Measurements from ENCODE around the gene CARMIL1.
"Not testable (repeated sequence)": the region's sequence is repeated elsewhere in the genome, so short reads cannot be mapped to it uniquely, and the experiment has no call there.

The CARMIL1 gene

GRCh38 chr6:25371037-25371347, 91.8 kb downstream of the CARMIL1 start:
- Histone ChIP-seq H3K4me3 (ENCODE audit: low read length) (no peak overlapping the region), H3K9me3 (ENCODE audit: control insufficient read depth, low read length) (peaks cover 5% of the 10 kb centered on the region), H3K36me3 (ENCODE audit: control insufficient read depth, insufficient read depth, low read length, severe bottlenecking) (no peaks in the 10 kb centered on the region), H3K27me3 (replicated peaks; ENCODE audit: control insufficient read depth, insufficient read depth, low read length) (no peaks in the 10 kb centered on the region), H3K4me1 (ENCODE audit: control insufficient read depth, insufficient read depth, low read length) (peaks cover 43% of the 10 kb centered on the region), H3K9ac (ENCODE audit: low read length) (no peak overlapping the region)
- no peak for DNase-seq (ENCODE audit: low read depth)

GRCh38 chr6:25375125-25375524, 96.0 kb downstream of the CARMIL1 start:
- H3K4me1 ChIP-seq (ENCODE audit: control insufficient read depth, insufficient read depth, low read length): peaks cover 2% of the 10 kb centered on the region
- H3K9me3 ChIP-seq (ENCODE audit: control insufficient read depth, low read length): peaks cover 5% of the 10 kb centered on the region
- no peak overlapping the region for H3K9ac ChIP-seq (ENCODE audit: low read length)
- H3K27me3 ChIP-seq (replicated peaks; ENCODE audit: control insufficient read depth, insufficient read depth, low read length): no peaks in the 10 kb centered on the region
- H3K36me3 ChIP-seq (ENCODE audit: control insufficient read depth, insufficient read depth, low read length, severe bottlenecking): no peaks in the 10 kb centered on the region
- DNase-seq (ENCODE audit: low read depth): no peak
- no peak overlapping the region for H3K4me3 ChIP-seq (ENCODE audit: low read length)

- Histone ChIP-seq H3K9ac (ENCODE audit: low read length) (no peak overlapping the region), H3K9me3 (ENCODE audit: control insufficient read depth, low read length) (peaks cover 5% of the 10 kb centered on the region), H3K4me3 (ENCODE audit: low read length) (no peak overlapping the region), H3K36me3 (ENCODE audit: control insufficient read depth, insufficient read depth, low read length, severe bottlenecking) (no peaks in the 10 kb centered on the region), H3K4me1 (ENCODE audit: control insufficient read depth, insufficient read depth, low read length) (peaks cover 4% of the 10 kb centered on the region), H3K27me3 (replicated peaks; ENCODE audit: control insufficient read depth, insufficient read depth, low read length) (no peaks in the 10 kb centered on the region)
- no peak for DNase-seq (ENCODE audit: low read depth)
Measured at GRCh38 chr6:25377664-25378063, 98.5 kb downstream of the CARMIL1 start.

- H3K9me3 ChIP-seq (ENCODE audit: control insufficient read depth, low read length): no peaks in the 10 kb centered on the region
- H3K9ac ChIP-seq (ENCODE audit: low read length): no peak overlapping the region
- peaks cover 4% of the 10 kb centered on the region for H3K4me1 ChIP-seq (ENCODE audit: control insufficient read depth, insufficient read depth, low read length)
- no peak for DNase-seq (ENCODE audit: low read depth)
- no peaks in the 10 kb centered on the region for H3K36me3 ChIP-seq (ENCODE audit: control insufficient read depth, insufficient read depth, low read length, severe bottlenecking)
- H3K27me3 ChIP-seq (replicated peaks; ENCODE audit: control insufficient read depth, insufficient read depth, low read length): no peaks in the 10 kb centered on the region
- H3K4me3 ChIP-seq (ENCODE audit: low read length): no peak overlapping the region
Measured at GRCh38 chr6:25381077-25381476, 101.9 kb downstream of the CARMIL1 start.

- H3K36me3 ChIP-seq (ENCODE audit: control insufficient read depth, insufficient read depth, low read length, severe bottlenecking); H3K27me3 ChIP-seq (replicated peaks; ENCODE audit: control insufficient read depth, insufficient read depth, low read length); H3K4me1 ChIP-seq (ENCODE audit: control insufficient read depth, insufficient read depth, low read length); H3K9ac ChIP-seq (ENCODE audit: low read length); DNase-seq (ENCODE audit: low read depth); H3K4me3 ChIP-seq (ENCODE audit: low read length); H3K9me3 ChIP-seq (ENCODE audit: control insufficient read depth, low read length): not testable (repeated sequence)
Measured at GRCh38 chr6:25382476-25382875, 103.3 kb downstream of the CARMIL1 start.

GRCh38 chr6:25384234-25384633, 105.1 kb downstream of the CARMIL1 start:
- no peaks in the 10 kb centered on the region for H3K9me3 ChIP-seq (ENCODE audit: control insufficient read depth, low read length)
- DNase-seq (ENCODE audit: low read depth): no peak
- H3K4me3 ChIP-seq (ENCODE audit: low read length): no peak overlapping the region
- H3K27me3 ChIP-seq (replicated peaks; ENCODE audit: control insufficient read depth, insufficient read depth, low read length): no peaks in the 10 kb centered on the region
- H3K36me3 ChIP-seq (ENCODE audit: control insufficient read depth, insufficient read depth, low read length, severe bottlenecking): no peaks in the 10 kb centered on the region
- H3K4me1 ChIP-seq (ENCODE audit: control insufficient read depth, insufficient read depth, low read length): peaks cover 10% of the 10 kb centered on the region
- no peak overlapping the region for H3K9ac ChIP-seq (ENCODE audit: low read length)

- no peaks in the 10 kb centered on the region for H3K9me3 ChIP-seq (ENCODE audit: control insufficient read depth, low read length)
- H3K4me3 ChIP-seq (ENCODE audit: low read length): no peak overlapping the region
- DNase-seq (ENCODE audit: low read depth): no peak
Measured at GRCh38 chr6:25384967-25385366, 105.8 kb downstream of the CARMIL1 start.

GRCh38 chr6:25387483-25387882, 108.3 kb downstream of the CARMIL1 start:
- H3K4me1 ChIP-seq (ENCODE audit: control insufficient read depth, insufficient read depth, low read length): peaks cover 17% of the 10 kb centered on the region
- no peak for DNase-seq (ENCODE audit: low read depth)
- no peaks in the 10 kb centered on the region for H3K9me3 ChIP-seq (ENCODE audit: control insufficient read depth, low read length)
- no peaks in the 10 kb centered on the region for H3K27me3 ChIP-seq (replicated peaks; ENCODE audit: control insufficient read depth, insufficient read depth, low read length)
- no peak overlapping the region for H3K4me3 ChIP-seq (ENCODE audit: low read length)
- H3K9ac ChIP-seq (ENCODE audit: low read length): no peak overlapping the region
- no peaks in the 10 kb centered on the region for H3K36me3 ChIP-seq (ENCODE audit: control insufficient read depth, insufficient read depth, low read length, severe bottlenecking)

More at GRCh38 chr6:25384967-25385366, 105.8 kb downstream of the CARMIL1 start:
- H3K4me1 ChIP-seq (ENCODE audit: control insufficient read depth, insufficient read depth, low read length): peaks cover 17% of the 10 kb centered on the region
- H3K36me3 ChIP-seq (ENCODE audit: control insufficient read depth, insufficient read depth, low read length, severe bottlenecking): no peaks in the 10 kb centered on the region
- no peaks in the 10 kb centered on the region for H3K27me3 ChIP-seq (replicated peaks; ENCODE audit: control insufficient read depth, insufficient read depth, low read length)
- H3K9ac ChIP-seq (ENCODE audit: low read length): no peak overlapping the region

GRCh38 chr6:25387911-25388310, 108.7 kb downstream of the CARMIL1 start:
- no peak for DNase-seq (ENCODE audit: low read depth)
- peaks cover 21% of the 10 kb centered on the region for H3K4me1 ChIP-seq (ENCODE audit: control insufficient read depth, insufficient read depth, low read length)

GRCh38 chr6:25388776-25389175, 109.6 kb downstream of the CARMIL1 start:
- Histone ChIP-seq H3K27me3 (replicated peaks; ENCODE audit: control insufficient read depth, insufficient read depth, low read length) (no peaks in the 10 kb centered on the region), H3K4me1 (ENCODE audit: control insufficient read depth, insufficient read depth, low read length) (peaks cover 23% of the 10 kb centered on the region), H3K36me3 (ENCODE audit: control insufficient read depth, insufficient read depth, low read length, severe bottlenecking) (no peaks in the 10 kb centered on the region), H3K9me3 (ENCODE audit: control insufficient read depth, low read length) (no peaks in the 10 kb centered on the region), H3K9ac (ENCODE audit: low read length) (no peak overlapping the region), H3K4me3 (ENCODE audit: low read length) (no peak overlapping the region)
- DNase-seq (ENCODE audit: low read depth): no peak

More at GRCh38 chr6:25387911-25388310, 108.7 kb downstream of the CARMIL1 start:
- Histone ChIP-seq H3K9ac (ENCODE audit: low read length) (no peak overlapping the region), H3K27me3 (replicated peaks; ENCODE audit: control insufficient read depth, insufficient read depth, low read length) (no peaks in the 10 kb centered on the region), H3K9me3 (ENCODE audit: control insufficient read depth, low read length) (no peaks in the 10 kb centered on the region), H3K36me3 (ENCODE audit: control insufficient read depth, insufficient read depth, low read length, severe bottlenecking) (no peaks in the 10 kb centered on the region), H3K4me3 (ENCODE audit: low read length) (no peak overlapping the region)

- peak overlapping the region; percentile 30 for H3K4me3 ChIP-seq (ENCODE audit: low read length)
- H3K9ac ChIP-seq (ENCODE audit: low read length): peak overlapping the region; percentile 1
- H3K36me3 ChIP-seq (ENCODE audit: control insufficient read depth, insufficient read depth, low read length, severe bottlenecking): no peaks in the 10 kb centered on the region
- DNase-seq (ENCODE audit: low read depth): peak; percentile 29
- no peaks in the 10 kb centered on the region for H3K9me3 ChIP-seq (ENCODE audit: control insufficient read depth, low read length)
- peaks cover 30% of the 10 kb centered on the region for H3K4me1 ChIP-seq (ENCODE audit: control insufficient read depth, insufficient read depth, low read length)
- H3K27me3 ChIP-seq (replicated peaks; ENCODE audit: control insufficient read depth, insufficient read depth, low read length): no peaks in the 10 kb centered on the region
Measured at GRCh38 chr6:25389471-25389870, 110.3 kb downstream of the CARMIL1 start.

GRCh38 chr6:25392372-25392771, 113.2 kb downstream of the CARMIL1 start:
- no peaks in the 10 kb centered on the region for H3K9me3 ChIP-seq (ENCODE audit: control insufficient read depth, low read length)
- H3K9ac ChIP-seq (ENCODE audit: low read length): no peak overlapping the region
- H3K4me1 ChIP-seq (ENCODE audit: control insufficient read depth, insufficient read depth, low read length): peaks cover 31% of the 10 kb centered on the region
- H3K4me3 ChIP-seq (ENCODE audit: low read length): no peak overlapping the region
- DNase-seq (ENCODE audit: low read depth): no peak
- H3K36me3 ChIP-seq (ENCODE audit: control insufficient read depth, insufficient read depth, low read length, severe bottlenecking): no peaks in the 10 kb centered on the region
- no peaks in the 10 kb centered on the region for H3K27me3 ChIP-seq (replicated peaks; ENCODE audit: control insufficient read depth, insufficient read depth, low read length)

Measured in adipocyte (in vitro differentiated cells).